Omental fat pad (tissue), 4 donors: Measurements from ENCODE around the gene TUBGCP6. TPM values are rescaled to one million over a fixed set of nuclear protein-coding genes. Genes with fewer than 3 reads are reported as not detected.
A peak's percentile ranks its signal among the peaks of the same experiment; 100 is the strongest.
"Not testable (repeated sequence)": the region's sequence is repeated elsewhere in the genome, so short reads cannot be mapped to it uniquely, and the experiment has no call there.

Source experiments
- ATAC-seq: fragments of 150-250 bp; one replicate; pipeline ENCODE4 v1.9.1; 2016; ENCODE audit warnings: mild to moderate bottlenecking, moderate library complexity; ENCODE audit not compliant: low FRiP score
- DNase-seq: peaks from one replicate; pipeline ENCODE4 v3.0.0-alpha.2; 2019; ENCODE audit warnings: low spot score
- total RNA-seq, 4 donors: library from RNA; depleted of rRNA; stranded (reverse); fragments of >200 nt; gene quantifications; one replicate each; pipeline ENCODE4 v1.1.0, GENCODE V29; 2016
- TF ChIP-seq, protein P1 (sequence below), 3 donors: fragments of 450-650 bp; IDR thresholded peaks; one replicate each; pipeline ENCODE4 v1.5.1; 2016 to 2017; ENCODE audit warnings: antibody characterized with exemption in 3 of 3, mild to moderate bottlenecking in 3 of 3, moderate library complexity in 2 of 3

TUBGCP6 gene
- total RNA-seq, 4 donors from 2014 or later, result 32.7 to 52.2 (median 33.5) TPM

- TF ChIP-seq, protein P1, sequence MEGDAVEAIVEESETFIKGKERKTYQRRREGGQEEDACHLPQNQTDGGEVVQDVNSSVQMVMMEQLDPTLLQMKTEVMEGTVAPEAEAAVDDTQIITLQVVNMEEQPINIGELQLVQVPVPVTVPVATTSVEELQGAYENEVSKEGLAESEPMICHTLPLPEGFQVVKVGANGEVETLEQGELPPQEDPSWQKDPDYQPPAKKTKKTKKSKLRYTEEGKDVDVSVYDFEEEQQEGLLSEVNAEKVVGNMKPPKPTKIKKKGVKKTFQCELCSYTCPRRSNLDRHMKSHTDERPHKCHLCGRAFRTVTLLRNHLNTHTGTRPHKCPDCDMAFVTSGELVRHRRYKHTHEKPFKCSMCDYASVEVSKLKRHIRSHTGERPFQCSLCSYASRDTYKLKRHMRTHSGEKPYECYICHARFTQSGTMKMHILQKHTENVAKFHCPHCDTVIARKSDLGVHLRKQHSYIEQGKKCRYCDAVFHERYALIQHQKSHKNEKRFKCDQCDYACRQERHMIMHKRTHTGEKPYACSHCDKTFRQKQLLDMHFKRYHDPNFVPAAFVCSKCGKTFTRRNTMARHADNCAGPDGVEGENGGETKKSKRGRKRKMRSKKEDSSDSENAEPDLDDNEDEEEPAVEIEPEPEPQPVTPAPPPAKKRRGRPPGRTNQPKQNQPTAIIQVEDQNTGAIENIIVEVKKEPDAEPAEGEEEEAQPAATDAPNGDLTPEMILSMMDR (IDR thresholded peaks at IDR 0.05), result no peak
- ATAC-seq (no peak), DNase-seq (no peak)
Observed at GRCh38 chr22:50206599-50206998, 38.2 kb downstream of the TUBGCP6 start.

DNA sequence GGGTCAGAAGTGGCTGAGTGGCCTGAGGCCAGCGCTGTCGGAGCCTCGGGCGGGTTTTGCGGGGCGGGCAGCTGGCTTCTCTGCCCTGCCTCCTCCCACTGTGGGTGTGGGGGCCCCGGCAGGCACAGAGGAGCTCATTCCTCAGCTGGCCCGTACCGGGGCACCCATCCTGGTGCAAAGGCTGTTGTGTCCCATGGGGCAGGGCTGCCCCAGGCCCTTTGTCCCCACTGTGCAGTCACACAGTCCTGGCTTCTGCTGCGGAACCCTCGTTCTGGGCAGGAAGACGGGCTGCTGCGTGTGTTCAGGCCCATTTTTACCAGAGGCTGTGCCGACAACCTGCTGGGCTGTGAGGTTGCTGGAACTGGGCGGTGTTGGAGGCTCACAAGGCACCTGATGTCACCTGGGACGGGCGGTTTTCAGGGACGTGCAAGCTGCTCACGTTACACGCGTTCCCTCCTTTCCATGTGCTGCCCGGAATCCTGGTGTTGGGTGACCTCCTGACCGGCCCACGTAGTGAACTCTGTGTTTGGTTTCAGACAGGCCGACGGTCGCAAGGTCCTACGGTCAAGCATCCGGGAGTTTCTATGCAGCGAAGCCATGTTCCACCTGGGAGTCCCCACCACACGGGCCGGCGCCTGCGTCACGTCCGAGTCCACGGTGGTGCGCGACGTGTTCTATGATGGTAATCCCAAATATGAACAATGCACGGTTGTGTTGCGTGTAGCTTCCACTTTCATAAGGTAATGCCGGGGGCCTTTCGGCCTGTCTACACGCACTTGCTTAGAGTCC, 38.8 kb downstream of the TUBGCP6 start:
- TF ChIP-seq, protein P1 (IDR thresholded peaks at IDR 0.05), result no peak
- ATAC-seq, result no peak
- no peak for DNase-seq

DNA sequence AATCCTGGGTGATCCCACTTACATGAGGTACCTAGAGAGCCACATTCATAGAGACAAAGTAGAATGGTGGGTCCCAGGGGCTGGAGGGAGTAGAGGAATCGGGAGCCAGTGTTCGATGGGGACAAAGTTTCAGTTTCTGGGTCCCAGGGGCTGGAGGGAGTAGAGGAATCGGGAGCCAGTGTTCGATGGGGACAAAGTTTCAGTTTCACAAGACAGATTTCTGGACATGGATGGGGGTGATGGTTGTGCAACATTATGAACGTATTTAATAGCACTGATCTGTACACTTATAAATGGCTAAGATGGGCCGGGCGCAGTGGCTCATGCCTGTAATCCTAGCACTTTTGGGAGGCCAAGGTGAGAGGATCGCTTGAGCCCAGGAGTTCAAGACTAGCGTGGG, 39.8 kb downstream of the TUBGCP6 start:
- not testable (repeated sequence) for ATAC-seq

GRCh38 chr22:50204571-50204970, 40.3 kb downstream of the TUBGCP6 start:
- TF ChIP-seq, protein P1 (IDR thresholded peaks at IDR 0.05), result no peak
- ATAC-seq (no peak), DNase-seq (no peak)

More for the DNA sequence above, 39.8 kb downstream of the TUBGCP6 start:
- not testable (repeated sequence) for DNase-seq

DNA sequence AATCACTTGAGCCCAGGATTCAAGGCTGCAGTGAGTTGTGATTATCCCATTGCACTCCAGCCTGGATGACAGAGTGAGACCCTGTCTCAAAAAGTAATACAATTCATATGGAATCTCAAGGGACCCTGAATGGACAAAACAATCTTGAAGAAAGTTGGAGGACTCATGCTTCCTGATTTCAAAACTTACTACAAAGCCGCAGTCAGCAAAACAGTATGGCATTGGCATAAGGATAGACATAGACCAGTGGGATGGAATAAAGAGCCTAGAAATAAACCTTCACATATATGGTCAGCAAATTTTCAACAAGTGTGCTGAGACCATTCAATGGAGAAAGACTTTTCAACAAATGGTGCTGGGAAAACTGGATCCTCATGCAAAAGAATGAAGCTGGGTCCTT, 41.5 kb downstream of the TUBGCP6 start:
- DNase-seq (no peak), ATAC-seq (no peak)
- TF ChIP-seq, protein P1 (IDR thresholded peaks at IDR 0.05), result no peak

DNA sequence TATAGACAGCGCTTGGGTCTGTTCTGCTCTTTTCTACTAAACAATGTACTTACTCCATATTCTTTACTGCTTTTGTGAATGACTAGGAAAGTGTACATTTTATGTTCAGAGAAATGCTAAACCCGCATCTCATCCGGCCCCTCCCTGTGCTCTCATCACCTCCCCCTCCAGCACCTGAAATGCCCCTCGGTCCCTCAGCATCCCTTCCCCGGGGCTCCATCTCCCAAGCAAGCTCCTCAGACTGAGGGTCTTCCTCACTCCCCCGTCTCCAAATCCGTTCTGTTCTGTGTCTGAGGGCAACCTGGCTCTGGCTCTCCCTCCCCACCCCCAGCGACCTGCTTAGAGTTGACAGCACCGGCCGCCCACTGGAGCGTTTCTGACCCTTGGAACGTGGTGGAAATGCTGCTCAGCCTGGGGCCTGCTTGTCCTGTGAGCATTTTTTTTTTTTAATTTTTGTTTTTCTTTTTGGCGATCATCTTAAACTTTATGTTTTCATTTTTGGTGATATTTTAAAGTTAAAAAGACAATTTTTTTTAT, 42.6 kb downstream of the TUBGCP6 start:
- ATAC-seq (no peak), DNase-seq (no peak)
- TF ChIP-seq, protein P1 (IDR thresholded peaks at IDR 0.05), result no peak

- peak; percentile 29 for ATAC-seq
- TF ChIP-seq, protein P1 (IDR thresholded peaks at IDR 0.05), result no peak
- DNase-seq, result no peak
Observed at GRCh38 chr22:50201191-50202129, 43.4 kb downstream of the TUBGCP6 start.
